WTC11 (cell line): ENCODE measurements around the gene PLXNC1. TPM values are rescaled to one million over a fixed set of nuclear protein-coding genes. Genes with fewer than 3 reads are reported as not detected.

Experiments used
- ATAC-seq: fragments of 200-7000 bp; cut with Tn5 transposase; 2 replicates; pipeline ENCODE4 v1.10.0; 2021; ENCODE audit warnings: mild to moderate bottlenecking, moderate library complexity
- CTCF ChIA-PET: fragments of 300-600 bp; sonication (Branson Sonifier 250); formaldehyde crosslinking; loops from one replicate; lab custom pipeline; 2021; ENCODE audit warnings: antibody characterized with exemption; lab: Charles Lee
- POLR2A ChIA-PET: fragments of 350-600 bp; sonication (Branson Sonifier 250); formaldehyde crosslinking; loops from one replicate; lab custom pipeline; 2021; ENCODE audit warnings: antibody characterized with exemption; lab: Charles Lee
- DNase-seq: peaks from one replicate; pipeline ENCODE4 v3.0.0; 2021; ENCODE audit warnings: low spot score
- H3K27ac Mint-ChIP-seq: 2 replicates; pipeline ENCODE4 v1.8.0; 2021; ENCODE audit warnings: mixed read lengths
- H3K27me3 Mint-ChIP-seq: 2 replicates; pipeline ENCODE4 v1.8.0; 2021; ENCODE audit warnings: low read depth, mild to moderate bottlenecking, moderate library complexity, mixed read lengths
- H3K36me3 Mint-ChIP-seq: 2 replicates; pipeline ENCODE4 v1.8.0; 2021; ENCODE audit warnings: mixed read lengths
- H3K4me1 Mint-ChIP-seq: 2 replicates; pipeline ENCODE4 v1.8.0; 2022; ENCODE audit warnings: mixed read lengths
- H3K4me3 Mint-ChIP-seq: 2 replicates; pipeline ENCODE4 v1.8.0; 2021; ENCODE audit warnings: mild to moderate bottlenecking, moderate library complexity, mixed read lengths
- H3K9me3 Mint-ChIP-seq: 2 replicates; pipeline ENCODE4 v1.8.0; 2021; ENCODE audit warnings: mixed read lengths
- ELF4 ChIP-seq: sonication (generic); formaldehyde crosslinking; IDR thresholded peaks from 2 replicates; pipeline ENCODE4 v1.8.1; 2022; ENCODE audit warnings: low read depth, mild to moderate bottlenecking, moderate library complexity, missing genetic modification reagents
- HMGA2 ChIP-seq: fragments of 250-450 bp; sonication (Bioruptor Pico); IDR thresholded peaks from 2 replicates; pipeline ENCODE4 v1.4.0; 2021; ENCODE audit warnings: mild to moderate bottlenecking, moderate library complexity
- MXD4 ChIP-seq: fragments of 250-450 bp; sonication (Bioruptor Pico); IDR thresholded peaks from 2 replicates; pipeline ENCODE4 v1.8.0; 2021; ENCODE audit warnings: mild to moderate bottlenecking, moderate library complexity, borderline replicate concordance
- SP1 ChIP-seq: sonication (generic); formaldehyde crosslinking; conservative IDR thresholded peaks from 2 replicates; pipeline ENCODE4 v1.8.1; 2022; ENCODE audit warnings: missing genetic modification reagents
- ZNF219 ChIP-seq: sonication (generic); formaldehyde crosslinking; IDR thresholded peaks from 2 replicates; pipeline ENCODE4 v1.8.0; 2023; ENCODE audit warnings: missing genetic modification reagents, mild to moderate bottlenecking, borderline replicate concordance
- ZNF396 ChIP-seq: fragments of 250-450 bp; sonication (Bioruptor Pico); IDR thresholded peaks from 2 replicates; pipeline ENCODE4 v1.8.0; 2021; ENCODE audit warnings: mild to moderate bottlenecking, moderate library complexity, borderline replicate concordance
- total RNA-seq: library from RNA; stranded (reverse); gene quantifications from 3 replicates; pipeline ENCODE4 v1.2.3, GENCODE V29; 2021
- TF ChIP-seq, protein P1 (sequence below): sonication (generic); formaldehyde crosslinking; IDR thresholded peaks from 2 replicates; pipeline ENCODE4 v1.8.1; 2022; ENCODE audit warnings: low read depth, mild to moderate bottlenecking, moderate library complexity, missing genetic modification reagents, borderline replicate concordance
- TF ChIP-seq, protein P2 (sequence below): sonication (generic); formaldehyde crosslinking; IDR thresholded peaks from 2 replicates; pipeline ENCODE4 v1.8.0; 2022; ENCODE audit warnings: mild to moderate bottlenecking, missing genetic modification reagents
- TF ChIP-seq, protein P3 (sequence below): sonication (generic); formaldehyde crosslinking; conservative IDR thresholded peaks from 2 replicates; pipeline ENCODE4 v1.8.1; 2022; ENCODE audit warnings: mild to moderate bottlenecking, missing genetic modification reagents
- TF ChIP-seq, protein P4 (sequence below): sonication (generic); formaldehyde crosslinking; IDR thresholded peaks from 2 replicates; pipeline ENCODE4 v1.8.1; 2023; ENCODE audit warnings: mild to moderate bottlenecking, missing genetic modification reagents
- TF ChIP-seq, protein P5 (sequence below): sonication (generic); formaldehyde crosslinking; IDR thresholded peaks from 2 replicates; pipeline ENCODE4 v1.8.1; 2023; ENCODE audit warnings: mild to moderate bottlenecking, missing genetic modification reagents, borderline replicate concordance
- TF ChIP-seq, protein P6 (sequence below): fragments of 250-450 bp; sonication (Bioruptor Pico); IDR thresholded peaks from 2 replicates; pipeline ENCODE4 v1.9.0; 2021; ENCODE audit warnings: mild to moderate bottlenecking
- TF ChIP-seq, protein P7 (sequence below): sonication (generic); formaldehyde crosslinking; IDR thresholded peaks from 2 replicates; pipeline ENCODE4 v1.8.1; 2022; ENCODE audit warnings: missing genetic modification reagents, borderline replicate concordance

Gene PLXNC1
- total RNA-seq, 1 experiment from 2014 or later, result 3.1 TPM

DNA sequence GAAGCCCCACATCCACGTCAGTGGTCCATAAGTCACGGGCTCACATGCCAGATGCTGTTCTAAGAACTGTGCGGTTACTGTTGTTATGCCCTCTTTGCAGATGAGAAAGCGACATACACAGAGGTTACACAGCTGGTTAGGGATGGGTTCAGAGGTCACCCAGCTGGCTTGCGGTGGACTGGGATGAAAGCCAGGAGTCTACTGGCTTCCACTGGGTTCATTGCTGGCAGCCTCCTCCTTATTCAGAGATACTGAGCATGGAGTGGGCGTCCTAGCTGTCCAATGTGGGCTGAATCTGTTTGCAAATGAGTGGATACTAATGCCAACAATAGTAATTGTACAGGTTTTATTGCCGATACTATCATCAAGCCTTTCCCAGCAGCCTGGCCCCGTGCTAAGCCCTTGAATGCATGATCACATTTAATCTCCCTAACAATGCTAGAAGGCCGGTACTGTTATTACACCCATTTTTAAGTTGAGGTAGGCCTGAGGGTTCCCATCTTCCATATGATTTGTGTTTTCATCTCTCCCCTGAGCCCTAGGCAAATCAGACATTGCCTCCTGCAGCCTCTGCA, 129.1 kb downstream of the PLXNC1 start:
- ATAC-seq (no peak), DNase-seq (no peak)
- Mint-ChIP-seq H3K27me3 (no peaks in the 10 kb centered on the region), H3K36me3 (no peaks in the 10 kb centered on the region), H3K4me1 (peaks cover 5% of the 10 kb centered on the region), H3K27ac (no peak overlapping the region), H3K9me3 (peaks cover 3% of the 10 kb centered on the region; the same call in 1 of the 2 replicates), H3K4me3 (no peak overlapping the region)
- TF ChIP-seq, protein P1, sequence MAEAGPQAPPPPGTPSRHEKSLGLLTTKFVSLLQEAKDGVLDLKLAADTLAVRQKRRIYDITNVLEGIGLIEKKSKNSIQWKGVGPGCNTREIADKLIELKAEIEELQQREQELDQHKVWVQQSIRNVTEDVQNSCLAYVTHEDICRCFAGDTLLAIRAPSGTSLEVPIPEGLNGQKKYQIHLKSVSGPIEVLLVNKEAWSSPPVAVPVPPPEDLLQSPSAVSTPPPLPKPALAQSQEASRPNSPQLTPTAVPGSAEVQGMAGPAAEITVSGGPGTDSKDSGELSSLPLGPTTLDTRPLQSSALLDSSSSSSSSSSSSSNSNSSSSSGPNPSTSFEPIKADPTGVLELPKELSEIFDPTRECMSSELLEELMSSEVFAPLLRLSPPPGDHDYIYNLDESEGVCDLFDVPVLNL (CRISPR knock-in tag), result no peak
- no peak for TF ChIP-seq HMGA2
- no peak for TF ChIP-seq SP1 (CRISPR knock-in tag)
- TF ChIP-seq ELF4 (CRISPR knock-in tag), result no peak
- ChIA-PET POLR2A (no interaction called here), CTCF (no interaction called here)

DNA sequence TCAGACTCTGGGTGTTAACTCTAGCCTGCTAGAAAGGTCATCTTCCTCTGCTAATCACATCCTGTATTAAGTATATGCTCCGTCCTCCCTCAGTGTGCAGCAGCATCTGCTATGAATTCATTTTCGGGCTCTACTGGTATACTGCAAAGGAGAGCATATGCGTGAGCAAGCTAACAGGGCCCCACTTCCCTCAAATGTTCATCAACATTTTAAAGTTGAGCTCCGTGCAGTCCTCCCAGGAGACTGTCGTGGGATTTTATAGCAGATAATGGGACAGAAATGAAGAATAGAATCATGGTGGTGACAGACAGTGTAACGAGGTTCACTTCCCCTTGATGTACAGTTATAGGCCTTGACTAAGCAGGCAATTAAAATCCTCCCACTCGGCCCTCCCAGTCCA, 131.7 kb downstream of the PLXNC1 start:
- no peaks in the 10 kb centered on the region for H3K9me3 Mint-ChIP-seq
- no peak overlapping the region for H3K4me3 Mint-ChIP-seq
- TF ChIP-seq, protein P2, sequence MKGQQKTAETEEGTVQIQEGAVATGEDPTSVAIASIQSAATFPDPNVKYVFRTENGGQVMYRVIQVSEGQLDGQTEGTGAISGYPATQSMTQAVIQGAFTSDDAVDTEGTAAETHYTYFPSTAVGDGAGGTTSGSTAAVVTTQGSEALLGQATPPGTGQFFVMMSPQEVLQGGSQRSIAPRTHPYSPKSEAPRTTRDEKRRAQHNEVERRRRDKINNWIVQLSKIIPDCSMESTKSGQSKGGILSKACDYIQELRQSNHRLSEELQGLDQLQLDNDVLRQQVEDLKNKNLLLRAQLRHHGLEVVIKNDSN, result no peak
- TF ChIP-seq, protein P3, sequence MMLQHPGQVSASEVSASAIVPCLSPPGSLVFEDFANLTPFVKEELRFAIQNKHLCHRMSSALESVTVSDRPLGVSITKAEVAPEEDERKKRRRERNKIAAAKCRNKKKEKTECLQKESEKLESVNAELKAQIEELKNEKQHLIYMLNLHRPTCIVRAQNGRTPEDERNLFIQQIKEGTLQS (CRISPR knock-in tag), result no peak
- TF ChIP-seq ZNF219 (CRISPR knock-in tag), result no peak
- TF ChIP-seq, protein P4, sequence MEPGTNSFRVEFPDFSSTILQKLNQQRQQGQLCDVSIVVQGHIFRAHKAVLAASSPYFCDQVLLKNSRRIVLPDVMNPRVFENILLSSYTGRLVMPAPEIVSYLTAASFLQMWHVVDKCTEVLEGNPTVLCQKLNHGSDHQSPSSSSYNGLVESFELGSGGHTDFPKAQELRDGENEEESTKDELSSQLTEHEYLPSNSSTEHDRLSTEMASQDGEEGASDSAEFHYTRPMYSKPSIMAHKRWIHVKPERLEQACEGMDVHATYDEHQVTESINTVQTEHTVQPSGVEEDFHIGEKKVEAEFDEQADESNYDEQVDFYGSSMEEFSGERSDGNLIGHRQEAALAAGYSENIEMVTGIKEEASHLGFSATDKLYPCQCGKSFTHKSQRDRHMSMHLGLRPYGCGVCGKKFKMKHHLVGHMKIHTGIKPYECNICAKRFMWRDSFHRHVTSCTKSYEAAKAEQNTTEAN (CRISPR knock-in tag), result no peak
- TF ChIP-seq, protein P5, sequence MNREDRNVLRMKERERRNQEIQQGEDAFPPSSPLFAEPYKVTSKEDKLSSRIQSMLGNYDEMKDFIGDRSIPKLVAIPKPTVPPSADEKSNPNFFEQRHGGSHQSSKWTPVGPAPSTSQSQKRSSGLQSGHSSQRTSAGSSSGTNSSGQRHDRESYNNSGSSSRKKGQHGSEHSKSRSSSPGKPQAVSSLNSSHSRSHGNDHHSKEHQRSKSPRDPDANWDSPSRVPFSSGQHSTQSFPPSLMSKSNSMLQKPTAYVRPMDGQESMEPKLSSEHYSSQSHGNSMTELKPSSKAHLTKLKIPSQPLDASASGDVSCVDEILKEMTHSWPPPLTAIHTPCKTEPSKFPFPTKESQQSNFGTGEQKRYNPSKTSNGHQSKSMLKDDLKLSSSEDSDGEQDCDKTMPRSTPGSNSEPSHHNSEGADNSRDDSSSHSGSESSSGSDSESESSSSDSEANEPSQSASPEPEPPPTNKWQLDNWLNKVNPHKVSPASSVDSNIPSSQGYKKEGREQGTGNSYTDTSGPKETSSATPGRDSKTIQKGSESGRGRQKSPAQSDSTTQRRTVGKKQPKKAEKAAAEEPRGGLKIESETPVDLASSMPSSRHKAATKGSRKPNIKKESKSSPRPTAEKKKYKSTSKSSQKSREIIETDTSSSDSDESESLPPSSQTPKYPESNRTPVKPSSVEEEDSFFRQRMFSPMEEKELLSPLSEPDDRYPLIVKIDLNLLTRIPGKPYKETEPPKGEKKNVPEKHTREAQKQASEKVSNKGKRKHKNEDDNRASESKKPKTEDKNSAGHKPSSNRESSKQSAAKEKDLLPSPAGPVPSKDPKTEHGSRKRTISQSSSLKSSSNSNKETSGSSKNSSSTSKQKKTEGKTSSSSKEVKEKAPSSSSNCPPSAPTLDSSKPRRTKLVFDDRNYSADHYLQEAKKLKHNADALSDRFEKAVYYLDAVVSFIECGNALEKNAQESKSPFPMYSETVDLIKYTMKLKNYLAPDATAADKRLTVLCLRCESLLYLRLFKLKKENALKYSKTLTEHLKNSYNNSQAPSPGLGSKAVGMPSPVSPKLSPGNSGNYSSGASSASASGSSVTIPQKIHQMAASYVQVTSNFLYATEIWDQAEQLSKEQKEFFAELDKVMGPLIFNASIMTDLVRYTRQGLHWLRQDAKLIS (CRISPR knock-in tag), result no peak
- no peak for TF ChIP-seq MXD4
- TF ChIP-seq, protein P6, sequence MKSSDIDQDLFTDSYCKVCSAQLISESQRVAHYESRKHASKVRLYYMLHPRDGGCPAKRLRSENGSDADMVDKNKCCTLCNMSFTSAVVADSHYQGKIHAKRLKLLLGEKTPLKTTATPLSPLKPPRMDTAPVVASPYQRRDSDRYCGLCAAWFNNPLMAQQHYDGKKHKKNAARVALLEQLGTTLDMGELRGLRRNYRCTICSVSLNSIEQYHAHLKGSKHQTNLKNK (CRISPR knock-in tag), result no peak
- TF ChIP-seq, protein P7, sequence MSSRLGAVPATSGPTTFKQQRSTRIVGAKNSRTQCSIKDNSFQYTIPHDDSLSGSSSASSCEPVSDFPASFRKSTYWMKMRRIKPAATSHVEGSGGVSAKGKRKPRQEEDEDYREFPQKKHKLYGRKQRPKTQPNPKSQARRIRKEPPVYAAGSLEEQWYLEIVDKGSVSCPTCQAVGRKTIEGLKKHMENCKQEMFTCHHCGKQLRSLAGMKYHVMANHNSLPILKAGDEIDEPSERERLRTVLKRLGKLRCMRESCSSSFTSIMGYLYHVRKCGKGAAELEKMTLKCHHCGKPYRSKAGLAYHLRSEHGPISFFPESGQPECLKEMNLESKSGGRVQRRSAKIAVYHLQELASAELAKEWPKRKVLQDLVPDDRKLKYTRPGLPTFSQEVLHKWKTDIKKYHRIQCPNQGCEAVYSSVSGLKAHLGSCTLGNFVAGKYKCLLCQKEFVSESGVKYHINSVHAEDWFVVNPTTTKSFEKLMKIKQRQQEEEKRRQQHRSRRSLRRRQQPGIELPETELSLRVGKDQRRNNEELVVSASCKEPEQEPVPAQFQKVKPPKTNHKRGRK (CRISPR knock-in tag), result no peak
- TF ChIP-seq ZNF396 (CRISPR knock-in tag), result no peak
- no peaks in the 10 kb centered on the region for H3K36me3 Mint-ChIP-seq
- ChIA-PET CTCF (no interaction called here), POLR2A (interaction anchor here (0.5 kb wide), 1 partner anchor 100 kb away, joined by 3 read pairs; no protein-coding TSS in a partner anchor)
- no peak for ATAC-seq
- no peaks in the 10 kb centered on the region for H3K27me3 Mint-ChIP-seq
- peaks cover 5% of the 10 kb centered on the region for H3K4me1 Mint-ChIP-seq
- DNase-seq, result no peak
- H3K27ac Mint-ChIP-seq, result no peak overlapping the region
